ENCODE measurements around the gene BCAR1. TPM values are rescaled to one million over a fixed set of nuclear protein-coding genes. Genes with fewer than 3 reads are reported as not detected.

Gene BCAR1
- total and polyA plus RNA-seq, 2 of the 13 experiments (the other 11 are each of a cell fraction or from before 2014, with no cell fraction given), result 48.1 to 51.7 TPM

DNA sequence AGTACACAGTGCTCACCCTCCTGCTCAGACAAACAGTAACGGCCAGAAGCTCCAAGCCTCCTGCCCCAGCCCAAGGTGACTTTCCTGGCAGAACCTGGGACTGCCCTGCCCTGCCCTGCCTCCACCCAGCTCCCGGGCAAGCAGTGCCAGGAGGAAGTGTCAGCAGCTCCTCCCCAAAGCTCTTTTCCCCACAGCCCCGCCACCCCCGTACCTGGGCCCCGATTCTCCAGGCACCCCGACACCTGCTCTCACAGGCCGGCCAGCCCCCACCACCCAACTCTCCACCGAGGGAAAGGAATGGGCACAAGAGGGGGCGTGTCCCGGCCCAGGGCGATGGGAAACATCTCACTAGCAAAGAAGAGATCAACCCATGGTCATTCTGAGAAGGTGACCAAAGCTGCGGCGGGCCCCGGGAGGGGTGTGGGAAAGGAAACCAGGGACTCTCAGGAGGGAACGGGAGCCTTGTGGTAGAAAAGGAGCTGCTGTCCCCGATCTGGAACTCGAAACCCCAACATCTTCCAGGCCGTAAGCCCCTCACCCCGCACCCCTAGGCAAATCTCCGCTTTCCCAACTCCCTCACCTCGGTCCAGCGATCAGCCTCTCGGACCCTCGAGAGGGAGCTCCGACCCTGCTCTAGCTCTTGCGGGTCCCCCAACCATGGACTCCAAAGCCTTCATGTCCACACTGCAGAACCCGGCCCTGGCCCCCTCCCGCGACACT is 1.2 kb downstream of the BCAR1 start:
- peaks cover 40% of the 10 kb centered on the region for H4K20me1 ChIP-seq (ENCODE audit: insufficient read depth, low read length)
- FAIRE-seq, result no peak
- H3K36me3 ChIP-seq (replicated peaks in 1 of 2; ENCODE audit: control insufficient read depth in 1 of 2, insufficient read depth in 2 of 2, low read length in 2 of 2), result peaks cover 0 to 7% of the 10 kb centered on the region in 2 experiments; a peak in 2 of 5 replicates
- H3K4me3 ChIP-seq (replicated peaks in 1 of 3; ENCODE audit: insufficient read depth in 1 of 3, low read depth in 2 of 3, low read length in 3 of 3), result peak overlapping the region; percentile 76 to 87 (median 86)
- BruUV-seq (replicated peaks), result no TSS peak
- peaks cover 90% of the 10 kb centered on the region for H3K79me2 ChIP-seq (ENCODE audit: insufficient read depth, low read length)
- peak overlapping the region; percentile 84 for H3K4me2 ChIP-seq (ENCODE audit: low read depth, low read length)
- CTCF ChIA-PET (ENCODE audit: low intra/inter-chr PET ratio, low total read pairs), result no interaction called here
- no peak for ATAC-seq
- POLR2A ChIA-PET, result interaction anchor here (0.6 to 14.7 kb wide), 10 partner anchors 12 to 137 kb away, joined by 3 to 312 read pairs (median 7); no protein-coding TSS in a partner anchor
- peak overlapping the region; percentile 99 for H3K9ac ChIP-seq (ENCODE audit: insufficient read depth, low read depth, low read length)
- H3K9me3 ChIP-seq (ENCODE audit: low read length), result no peaks in the 10 kb centered on the region
- in situ Hi-C loops (cut with HindIII; ENCODE audit: extremely low pct_ligation_motif_present, low pct_unique_long_range_greater_than_20kb), result no loop called here
- peak overlapping the region; percentile 97 for H3K27ac ChIP-seq (ENCODE audit: extremely low read length, insufficient read depth, low read length)
- H3K27me3 ChIP-seq (ENCODE audit: control insufficient read depth in 1 of 2, insufficient read depth in 2 of 2, low read length in 2 of 2), result no peaks in the 10 kb centered on the region; a peak in 1 of 5 replicates
- no peak for DNase-seq (ENCODE audit: low spot score)
- 2% methylated on average over 29 of the region's 29 CpGs for WGBS (ENCODE audit: low lambda C conversion rate)
- H3K4me1 ChIP-seq (ENCODE audit: insufficient read depth, low read length), result peaks cover 84% of the 10 kb centered on the region
- intact Hi-C loops (cut with micrococcal nuclease; ENCODE audit: unreplicated experiment), result loop anchor here (5.0 kb wide), 1 partner anchor 137 kb away; no protein-coding TSS in a partner anchor
- no peak overlapping the region for H2AFZ ChIP-seq (ENCODE audit: low read length)
- TF ChIP-seq ZNF792 (CRISPR knock-in tag; IDR thresholded peaks at IDR 0.05) (no peak; the same call in 1 of the 2 replicates), PAWR (CRISPR knock-in tag; IDR thresholded peaks at IDR 0.05; ENCODE audit: borderline replicate concordance) (no peak), SIN3B (IDR thresholded peaks at IDR 0.05; ENCODE audit: low read length) (no peak), ZIK1 (CRISPR knock-in tag; IDR thresholded peaks at IDR 0.05; ENCODE audit: borderline replicate concordance, low read depth) (no peak), ZNF766 (CRISPR knock-in tag; IDR thresholded peaks at IDR 0.05; ENCODE audit: borderline replicate concordance) (no peak), ZNF263 (CRISPR knock-in tag; IDR thresholded peaks at IDR 0.05) (no peak), KLF16 (CRISPR knock-in tag; IDR thresholded peaks at IDR 0.05) (peak in 1 of 2 experiments; percentile 64; a peak in 2 of 4 replicates), HMG20B (CRISPR knock-in tag; conservative IDR thresholded peaks at IDR 0.05) (no peak), ZC3H4 (CRISPR knock-in tag; IDR thresholded peaks at IDR 0.05; ENCODE audit: borderline replicate concordance) (no peak; the same call in 1 of the 2 replicates), GATAD2A (CRISPR knock-in tag; IDR thresholded peaks at IDR 0.05) (0 out of 2 replicates have a peak, but pooled peaks have one; percentile 10), HOXA9 (CRISPR knock-in tag; IDR thresholded peaks at IDR 0.05; ENCODE audit: borderline replicate concordance) (no peak), FOXM1 (CRISPR knock-in tag; IDR thresholded peaks at IDR 0.05) (no peak), MBD4 (IDR thresholded peaks at IDR 0.05; ENCODE audit: borderline replicate concordance, low read length) (no peak), U2AF2 (IDR thresholded peaks at IDR 0.05; ENCODE audit: low read depth, low read length) (no peak), ATF7-NPFF (CRISPR knock-in tag; IDR thresholded peaks at IDR 0.05; ENCODE audit: low read depth) (no peak), CREM (IDR thresholded peaks at IDR 0.05) (no peak), CREM (CRISPR knock-in tag; IDR thresholded peaks at IDR 0.05) (no peak), RFX5 (IDR thresholded peaks at IDR 0.05; ENCODE audit: low read depth, low read length) (0 out of 2 replicates have a peak, but pooled peaks have one; percentile 4)
- TF ChIP-seq, protein P1, sequence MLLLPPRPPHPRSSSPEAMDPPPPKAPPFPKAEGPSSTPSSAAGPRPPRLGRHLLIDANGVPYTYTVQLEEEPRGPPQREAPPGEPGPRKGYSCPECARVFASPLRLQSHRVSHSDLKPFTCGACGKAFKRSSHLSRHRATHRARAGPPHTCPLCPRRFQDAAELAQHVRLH (CRISPR knock-in tag; IDR thresholded peaks at IDR 0.05; ENCODE audit: borderline replicate concordance, low read depth), result 0 out of 2 replicates have a peak, but pooled peaks have one; percentile 32
- TF ChIP-seq, protein P2, sequence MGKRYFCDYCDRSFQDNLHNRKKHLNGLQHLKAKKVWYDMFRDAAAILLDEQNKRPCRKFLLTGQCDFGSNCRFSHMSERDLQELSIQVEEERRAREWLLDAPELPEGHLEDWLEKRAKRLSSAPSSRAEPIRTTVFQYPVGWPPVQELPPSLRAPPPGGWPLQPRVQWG (CRISPR knock-in tag; IDR thresholded peaks at IDR 0.05; ENCODE audit: borderline replicate concordance, low read depth), result no peak
- TF ChIP-seq, protein P3, sequence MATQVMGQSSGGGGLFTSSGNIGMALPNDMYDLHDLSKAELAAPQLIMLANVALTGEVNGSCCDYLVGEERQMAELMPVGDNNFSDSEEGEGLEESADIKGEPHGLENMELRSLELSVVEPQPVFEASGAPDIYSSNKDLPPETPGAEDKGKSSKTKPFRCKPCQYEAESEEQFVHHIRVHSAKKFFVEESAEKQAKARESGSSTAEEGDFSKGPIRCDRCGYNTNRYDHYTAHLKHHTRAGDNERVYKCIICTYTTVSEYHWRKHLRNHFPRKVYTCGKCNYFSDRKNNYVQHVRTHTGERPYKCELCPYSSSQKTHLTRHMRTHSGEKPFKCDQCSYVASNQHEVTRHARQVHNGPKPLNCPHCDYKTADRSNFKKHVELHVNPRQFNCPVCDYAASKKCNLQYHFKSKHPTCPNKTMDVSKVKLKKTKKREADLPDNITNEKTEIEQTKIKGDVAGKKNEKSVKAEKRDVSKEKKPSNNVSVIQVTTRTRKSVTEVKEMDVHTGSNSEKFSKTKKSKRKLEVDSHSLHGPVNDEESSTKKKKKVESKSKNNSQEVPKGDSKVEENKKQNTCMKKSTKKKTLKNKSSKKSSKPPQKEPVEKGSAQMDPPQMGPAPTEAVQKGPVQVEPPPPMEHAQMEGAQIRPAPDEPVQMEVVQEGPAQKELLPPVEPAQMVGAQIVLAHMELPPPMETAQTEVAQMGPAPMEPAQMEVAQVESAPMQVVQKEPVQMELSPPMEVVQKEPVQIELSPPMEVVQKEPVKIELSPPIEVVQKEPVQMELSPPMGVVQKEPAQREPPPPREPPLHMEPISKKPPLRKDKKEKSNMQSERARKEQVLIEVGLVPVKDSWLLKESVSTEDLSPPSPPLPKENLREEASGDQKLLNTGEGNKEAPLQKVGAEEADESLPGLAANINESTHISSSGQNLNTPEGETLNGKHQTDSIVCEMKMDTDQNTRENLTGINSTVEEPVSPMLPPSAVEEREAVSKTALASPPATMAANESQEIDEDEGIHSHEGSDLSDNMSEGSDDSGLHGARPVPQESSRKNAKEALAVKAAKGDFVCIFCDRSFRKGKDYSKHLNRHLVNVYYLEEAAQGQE (IDR thresholded peaks at IDR 0.05; ENCODE audit: borderline replicate concordance in 1 of 2, low read depth in 1 of 2, low read length in 2 of 2), result no peak

All from HepG2 (cell line).